ENCODE measurements around the gene CHRD.
A peak's percentile ranks its signal among the peaks of the same experiment; 100 is the strongest.

CHRD gene

GRCh38 chr3:184358124-184358767 is 21.6 kb upstream of the CHRD start:
- peaks cover 18% of the 10 kb centered on the region for H3K36me3 ChIP-seq (ENCODE audit: control insufficient read depth, insufficient read depth, low read length)
- H3K9me3 ChIP-seq (ENCODE audit: control insufficient read depth, insufficient read depth, low read length) = no peaks in the 10 kb centered on the region
- peaks cover 32% of the 10 kb centered on the region for H3K27me3 ChIP-seq (ENCODE audit: control insufficient read depth, insufficient read depth, low read length)
- no peak overlapping the region for H3K9ac ChIP-seq (ENCODE audit: low read depth, low read length)
- H3K4me1 ChIP-seq (ENCODE audit: control insufficient read depth, insufficient read depth, low read length) = peaks cover 17% of the 10 kb centered on the region
- no peak overlapping the region for H3K4me3 ChIP-seq (ENCODE audit: low read depth, low read length)

- Histone ChIP-seq H3K27me3 (ENCODE audit: control insufficient read depth, insufficient read depth, low read length) (peaks cover 32% of the 10 kb centered on the region), H3K4me1 (ENCODE audit: control insufficient read depth, insufficient read depth, low read length) (peaks cover 17% of the 10 kb centered on the region), H3K36me3 (ENCODE audit: control insufficient read depth, insufficient read depth, low read length) (peaks cover 12% of the 10 kb centered on the region), H3K9me3 (ENCODE audit: control insufficient read depth, insufficient read depth, low read length) (no peaks in the 10 kb centered on the region), H3K9ac (ENCODE audit: low read depth, low read length) (no peak overlapping the region), H3K4me3 (ENCODE audit: low read depth, low read length) (peak overlapping the region; percentile 16)
These were observed 20.9 kb upstream of the CHRD start for GRCh38 chr3:184358921-184359350.

- Histone ChIP-seq H3K9me3 (ENCODE audit: control insufficient read depth, insufficient read depth, low read length) (no peaks in the 10 kb centered on the region), H3K36me3 (ENCODE audit: control insufficient read depth, insufficient read depth, low read length) (peaks cover 9% of the 10 kb centered on the region), H3K9ac (ENCODE audit: low read depth, low read length) (no peak overlapping the region), H3K4me1 (ENCODE audit: control insufficient read depth, insufficient read depth, low read length) (peaks cover 17% of the 10 kb centered on the region), H3K27me3 (ENCODE audit: control insufficient read depth, insufficient read depth, low read length) (peaks cover 32% of the 10 kb centered on the region), H3K4me3 (ENCODE audit: low read depth, low read length) (peak overlapping the region; percentile 16)
These were observed 20.2 kb upstream of the CHRD start for GRCh38 chr3:184359610-184360009.

GRCh38 chr3:184360070-184360928 is 19.6 kb upstream of the CHRD start:
- Histone ChIP-seq H3K9me3 (ENCODE audit: control insufficient read depth, insufficient read depth, low read length) (no peaks in the 10 kb centered on the region), H3K4me3 (ENCODE audit: low read depth, low read length) (peak overlapping the region; percentile 95), H3K4me1 (ENCODE audit: control insufficient read depth, insufficient read depth, low read length) (peaks cover 15% of the 10 kb centered on the region), H3K36me3 (ENCODE audit: control insufficient read depth, insufficient read depth, low read length) (peaks cover 14% of the 10 kb centered on the region), H3K27me3 (ENCODE audit: control insufficient read depth, insufficient read depth, low read length) (peaks cover 32% of the 10 kb centered on the region), H3K9ac (ENCODE audit: low read depth, low read length) (no peak overlapping the region)

- no peak overlapping the region for H3K9ac ChIP-seq (ENCODE audit: low read depth, low read length)
- H3K9me3 ChIP-seq (ENCODE audit: control insufficient read depth, insufficient read depth, low read length) = no peaks in the 10 kb centered on the region
- peaks cover 15% of the 10 kb centered on the region for H3K4me1 ChIP-seq (ENCODE audit: control insufficient read depth, insufficient read depth, low read length)
- peaks cover 32% of the 10 kb centered on the region for H3K27me3 ChIP-seq (ENCODE audit: control insufficient read depth, insufficient read depth, low read length)
- peaks cover 15% of the 10 kb centered on the region for H3K36me3 ChIP-seq (ENCODE audit: control insufficient read depth, insufficient read depth, low read length)
- peak overlapping the region; percentile 95 for H3K4me3 ChIP-seq (ENCODE audit: low read depth, low read length)
These were observed 18.8 kb upstream of the CHRD start for GRCh38 chr3:184360929-184361531.

GRCh38 chr3:184361532-184361931 is 18.3 kb upstream of the CHRD start, which contains the start of the genes CLCN2 and POLR2H:
Gene CLCN2 (minus strand): TSS chr3:184361605. CDS start chr3:184361479, 126 bp downstream.
Gene POLR2H (plus strand): TSS chr3:184361710. CDS start chr3:184363493, 1,783 bp downstream.
- H3K9ac ChIP-seq (ENCODE audit: low read depth, low read length) = peak within 1 kb of the TSS; percentile 37
- H3K4me1 ChIP-seq (ENCODE audit: control insufficient read depth, insufficient read depth, low read length) = peaks cover 15% of the 10 kb centered on the region
- H3K9me3 ChIP-seq (ENCODE audit: control insufficient read depth, insufficient read depth, low read length) = no peaks in the 10 kb centered on the region
- peak within 1 kb of the TSS; percentile 95 for H3K4me3 ChIP-seq (ENCODE audit: low read depth, low read length)
- H3K27me3 ChIP-seq (ENCODE audit: control insufficient read depth, insufficient read depth, low read length) = peaks cover 32% of the 10 kb centered on the region
- H3K36me3 ChIP-seq (ENCODE audit: control insufficient read depth, insufficient read depth, low read length) = peaks cover 16% of the 10 kb centered on the region

- Histone ChIP-seq H3K9ac (ENCODE audit: low read depth, low read length) (peak overlapping the region; percentile 37), H3K36me3 (ENCODE audit: control insufficient read depth, insufficient read depth, low read length) (peaks cover 17% of the 10 kb centered on the region), H3K4me3 (ENCODE audit: low read depth, low read length) (peak overlapping the region; percentile 95), H3K9me3 (ENCODE audit: control insufficient read depth, insufficient read depth, low read length) (no peaks in the 10 kb centered on the region), H3K4me1 (ENCODE audit: control insufficient read depth, insufficient read depth, low read length) (peaks cover 15% of the 10 kb centered on the region), H3K27me3 (ENCODE audit: control insufficient read depth, insufficient read depth, low read length) (peaks cover 32% of the 10 kb centered on the region)
These were observed 17.8 kb upstream of the CHRD start for GRCh38 chr3:184361932-184362667.

GRCh38 chr3:184362668-184363546 is 16.9 kb upstream of the CHRD start:
- H3K4me1 ChIP-seq (ENCODE audit: control insufficient read depth, insufficient read depth, low read length) = peaks cover 15% of the 10 kb centered on the region
- H3K9me3 ChIP-seq (ENCODE audit: control insufficient read depth, insufficient read depth, low read length) = no peaks in the 10 kb centered on the region
- H3K27me3 ChIP-seq (ENCODE audit: control insufficient read depth, insufficient read depth, low read length) = peaks cover 31% of the 10 kb centered on the region
- peaks cover 17% of the 10 kb centered on the region for H3K36me3 ChIP-seq (ENCODE audit: control insufficient read depth, insufficient read depth, low read length)
- peak overlapping the region; percentile 95 for H3K4me3 ChIP-seq (ENCODE audit: low read depth, low read length)
- peak overlapping the region; percentile 88 for H3K9ac ChIP-seq (ENCODE audit: low read depth, low read length)

- peaks cover 2% of the 10 kb centered on the region for H3K4me1 ChIP-seq (ENCODE audit: control insufficient read depth, insufficient read depth, low read length)
- H3K9ac ChIP-seq (ENCODE audit: low read depth, low read length) = no peak overlapping the region
- no peaks in the 10 kb centered on the region for H3K27me3 ChIP-seq (ENCODE audit: control insufficient read depth, insufficient read depth, low read length)
- H3K36me3 ChIP-seq (ENCODE audit: control insufficient read depth, insufficient read depth, low read length) = peaks cover 20% of the 10 kb centered on the region
- no peaks in the 10 kb centered on the region for H3K9me3 ChIP-seq (ENCODE audit: control insufficient read depth, insufficient read depth, low read length)
- no peak overlapping the region for H3K4me3 ChIP-seq (ENCODE audit: low read depth, low read length)
These were observed 13.1 kb upstream of the CHRD start for GRCh38 chr3:184366619-184367289.

GRCh38 chr3:184368116-184368515 is 11.7 kb upstream of the CHRD start:
- no peaks in the 10 kb centered on the region for H3K27me3 ChIP-seq (ENCODE audit: control insufficient read depth, insufficient read depth, low read length)
- peaks cover 4% of the 10 kb centered on the region for H3K4me1 ChIP-seq (ENCODE audit: control insufficient read depth, insufficient read depth, low read length)
- H3K36me3 ChIP-seq (ENCODE audit: control insufficient read depth, insufficient read depth, low read length) = peaks cover 20% of the 10 kb centered on the region
- H3K9ac ChIP-seq (ENCODE audit: low read depth, low read length) = no peak overlapping the region
- no peak overlapping the region for H3K4me3 ChIP-seq (ENCODE audit: low read depth, low read length)
- H3K9me3 ChIP-seq (ENCODE audit: control insufficient read depth, insufficient read depth, low read length) = no peaks in the 10 kb centered on the region
